HG02885 (cell line): ENCODE measurements around the gene PDS5A.
"Not testable (repeated sequence)": the region's sequence is repeated elsewhere in the genome, so short reads cannot be mapped to it uniquely, and the experiment has no call there.

Source experiments
- ATAC-seq: cut with Tn5 transposase; IDR thresholded peaks from one replicate; pipeline ENCODE4 v1.9.1; 2021; ENCODE audit warnings: mild to moderate bottlenecking; ENCODE audit not compliant: unreplicated experiment, poor library complexity

PDS5A gene

GRCh38 chr4:39905656-39906055, 72.1 kb downstream of the PDS5A start:
- ATAC-seq: no peak

DNA sequence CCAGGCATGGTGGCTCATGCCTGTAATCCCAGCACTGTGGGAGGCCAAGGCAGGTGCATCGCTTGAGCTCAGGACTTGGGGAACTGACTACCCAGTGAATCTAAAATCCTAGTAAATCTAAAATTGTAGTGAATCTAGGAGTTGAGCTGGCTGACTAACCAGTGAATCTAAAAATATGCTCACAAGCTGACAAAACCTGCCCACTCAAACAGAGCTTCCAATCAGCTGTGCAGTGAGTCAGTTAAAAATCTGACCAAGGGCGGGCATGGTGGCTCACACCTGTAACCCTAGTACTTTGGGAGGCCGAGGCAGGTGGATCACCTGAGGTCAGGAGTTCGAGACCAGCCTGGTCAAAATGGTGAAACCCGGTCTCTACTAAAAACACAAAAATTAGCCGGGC, 72.7 kb downstream of the PDS5A start:
- not testable (repeated sequence) for ATAC-seq

DNA sequence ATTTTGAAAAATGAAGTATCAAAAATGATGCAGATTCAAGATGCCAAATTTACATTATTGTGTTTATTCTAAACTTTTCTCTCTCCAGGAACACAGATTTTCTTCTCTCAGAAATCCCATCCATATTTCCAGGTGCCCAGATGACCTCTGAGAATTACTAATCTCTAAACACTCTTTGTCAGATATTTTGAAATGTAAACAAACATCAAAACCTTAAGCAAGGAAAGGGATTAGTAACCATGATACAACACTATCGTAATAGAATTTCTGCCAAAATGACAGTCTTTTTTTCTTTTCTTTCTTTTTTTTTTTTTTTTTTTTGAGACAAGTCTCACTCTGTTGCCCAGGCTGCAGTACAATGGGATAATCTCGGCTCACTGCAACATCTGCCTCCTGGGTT, 76.7 kb downstream of the PDS5A start:
- ATAC-seq: no peak

DNA sequence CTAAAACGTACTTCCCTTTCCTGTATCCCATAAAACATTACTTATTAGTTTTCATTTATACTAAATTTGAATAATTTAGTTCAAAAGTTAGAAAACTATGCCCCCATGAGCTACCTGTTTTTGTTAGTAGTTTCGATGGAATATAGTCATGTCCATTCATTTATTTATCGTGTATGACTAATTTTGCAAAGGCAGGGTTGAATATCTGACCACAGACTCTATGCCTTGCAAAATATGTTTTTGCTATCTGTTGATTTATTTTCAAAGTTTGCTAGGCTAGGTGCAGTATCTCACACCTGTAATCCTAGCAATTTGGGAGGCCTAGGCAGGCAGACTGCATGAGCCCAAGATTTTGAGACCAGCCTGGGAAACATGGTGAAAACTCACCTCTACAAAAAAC, 78.4 kb downstream of the PDS5A start:
- ATAC-seq: no peak

DNA sequence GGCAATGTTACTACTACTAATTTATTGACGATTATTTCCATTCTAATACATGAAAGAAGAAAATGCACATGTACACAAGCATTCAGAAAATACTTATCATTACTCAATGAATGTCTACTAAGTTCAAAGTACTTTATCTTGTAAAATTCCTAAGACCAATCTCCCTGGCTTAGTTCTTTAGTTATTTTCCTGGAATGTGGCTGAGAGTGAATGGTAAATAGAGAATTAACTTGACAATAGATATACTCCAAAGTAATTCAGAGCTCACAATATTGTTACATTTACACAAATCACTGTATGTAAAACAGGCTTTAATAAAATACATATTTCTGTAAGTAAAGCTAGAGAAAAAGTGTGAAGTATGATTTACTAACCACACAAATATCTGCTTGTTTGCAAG, 79.7 kb downstream of the PDS5A start:
- no peak for ATAC-seq

GRCh38 chr4:39893693-39894072, 84.0 kb downstream of the PDS5A start:
- no peak for ATAC-seq

DNA sequence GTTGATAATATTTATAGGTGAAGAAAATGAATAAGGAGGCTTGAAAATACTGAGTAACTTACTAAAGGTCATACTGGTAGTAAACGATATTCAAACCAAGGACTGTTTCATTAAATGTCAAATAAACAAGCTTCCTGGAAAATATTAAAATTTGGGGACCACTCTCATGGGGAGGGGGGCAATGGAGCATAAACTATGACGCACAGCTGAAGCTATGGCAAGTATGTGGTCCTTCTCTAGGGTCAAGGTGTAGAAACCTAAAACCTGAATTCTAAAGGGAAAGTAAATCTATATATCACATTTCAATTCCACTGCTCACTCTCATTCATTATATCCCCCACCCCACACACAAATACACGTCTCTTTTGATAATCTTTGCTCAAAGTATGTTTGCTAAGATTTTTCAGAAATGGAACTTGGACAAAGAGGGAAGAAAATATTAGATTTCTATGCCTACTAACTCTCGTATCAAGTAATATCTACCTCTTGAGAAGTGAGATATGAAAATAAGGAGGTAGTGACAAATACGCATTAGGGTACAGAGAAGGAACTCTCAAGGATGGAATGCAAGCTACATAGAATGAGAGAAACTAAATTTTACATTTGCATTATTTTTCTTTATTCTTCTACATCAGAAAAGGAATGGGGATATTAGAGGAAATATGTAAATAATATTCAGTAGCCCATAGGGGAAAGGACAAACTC, 84.6 kb downstream of the PDS5A start:
- no peak for ATAC-seq

- ATAC-seq: no peak
These were observed 88.5 kb downstream of the PDS5A start for GRCh38 chr4:39889226-39889625.

GRCh38 chr4:39888541-39888940, 89.2 kb downstream of the PDS5A start:
- ATAC-seq: no peak

GRCh38 chr4:39883646-39884045, 94.1 kb downstream of the PDS5A start:
- no peak for ATAC-seq

- no peak for ATAC-seq
These were observed 95.9 kb downstream of the PDS5A start for GRCh38 chr4:39881789-39882188.

GRCh38 chr4:39877971-39878370, 99.7 kb downstream of the PDS5A start:
- ATAC-seq: no peak

DNA sequence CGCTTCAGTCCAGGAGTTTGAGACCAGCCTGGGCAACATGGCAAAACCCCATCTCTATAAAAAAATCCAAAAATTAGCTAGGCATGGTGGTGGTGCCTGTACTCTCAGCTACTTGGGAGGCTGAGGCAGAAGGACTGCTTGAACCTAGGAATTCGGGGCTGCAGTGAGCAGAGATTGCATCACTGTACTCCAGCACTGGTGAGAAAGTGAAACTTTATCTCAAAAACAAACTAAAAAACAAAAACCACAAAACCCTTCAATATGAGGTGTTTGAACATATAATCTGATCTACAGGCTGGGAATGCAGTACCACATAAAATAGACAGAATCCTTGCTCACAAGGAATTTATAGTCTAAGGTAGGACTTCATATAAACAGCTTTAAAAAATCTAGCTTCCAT, 103.9 kb downstream of the PDS5A start:
- no peak for ATAC-seq

- no peak for ATAC-seq
These were observed 112.4 kb downstream of the PDS5A start for GRCh38 chr4:39865280-39865679.

- ATAC-seq: no peak
These were observed 113.3 kb downstream of the PDS5A start for GRCh38 chr4:39864391-39864790.

DNA sequence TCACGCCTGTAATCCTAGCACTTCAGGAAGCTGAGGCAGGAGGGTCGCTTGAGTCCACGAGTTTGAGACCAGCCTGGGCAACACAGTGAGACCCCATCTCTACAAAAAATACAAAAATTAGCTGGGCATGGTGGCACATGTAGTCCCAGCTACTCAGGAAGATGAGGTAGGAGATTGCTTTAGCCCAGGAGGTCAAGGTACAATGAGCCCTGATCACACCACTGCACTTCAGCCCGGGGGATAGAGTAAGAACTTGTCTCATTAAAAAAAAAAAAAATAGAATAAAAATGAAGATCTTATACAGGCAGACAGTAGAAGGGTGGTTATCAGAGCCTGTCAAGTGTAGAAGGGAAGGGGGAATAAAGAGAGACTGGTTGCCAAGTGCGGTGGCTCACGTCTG, 116.9 kb downstream of the PDS5A start:
- ATAC-seq: no peak

DNA sequence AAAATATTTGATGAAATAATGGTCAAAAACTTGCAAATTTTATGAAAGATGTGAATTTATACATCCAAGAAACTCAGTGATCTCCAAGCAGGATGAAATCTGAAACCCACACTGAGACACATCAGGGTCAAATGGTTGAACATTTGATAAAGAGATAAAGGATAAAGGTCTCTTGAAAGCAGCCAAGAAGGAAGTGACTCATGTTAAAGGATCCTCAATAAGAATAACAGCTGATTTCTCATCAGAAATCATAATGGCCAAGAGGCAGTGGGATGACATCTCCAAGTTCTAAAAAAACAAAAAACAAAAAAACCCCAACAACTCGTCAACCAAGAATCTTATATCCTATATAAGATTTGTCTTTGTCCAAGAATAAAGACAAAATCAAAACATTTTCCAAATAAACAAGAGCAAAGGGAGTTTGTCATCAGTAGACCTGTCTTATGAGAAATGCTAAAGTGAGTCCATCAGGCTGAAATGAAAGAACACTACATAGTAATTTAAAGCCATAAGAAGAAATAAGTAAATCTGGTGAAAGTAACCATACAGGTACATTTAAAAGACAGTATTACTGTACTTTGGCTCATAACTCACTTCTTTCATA, 121.7 kb downstream of the PDS5A start:
- ATAC-seq: no peak

GRCh38 chr4:39852636-39853035, 125.1 kb downstream of the PDS5A start:
- ATAC-seq: no peak

DNA sequence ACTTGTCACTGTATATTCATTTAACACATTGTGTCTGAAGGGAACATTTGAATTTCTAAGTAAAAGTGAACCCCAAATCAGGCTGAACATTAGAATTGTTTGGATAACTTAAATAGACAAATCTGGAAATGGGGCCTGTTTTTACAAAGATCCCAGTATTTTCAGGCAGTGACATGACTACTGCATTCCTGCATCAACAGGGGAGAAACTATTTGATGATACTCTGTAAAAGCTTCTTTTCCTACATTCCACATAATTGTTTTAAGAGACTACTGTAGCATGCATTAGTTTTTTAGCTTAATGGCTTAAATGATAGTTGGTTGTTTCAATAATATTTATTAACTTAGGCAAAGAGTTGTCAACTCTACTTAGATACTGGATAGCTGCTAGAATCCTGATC, 127.0 kb downstream of the PDS5A start:
- ATAC-seq: no peak

GRCh38 chr4:39846705-39847104, 131.0 kb downstream of the PDS5A start:
- no peak for ATAC-seq

GRCh38 chr4:39846120-39846519, 131.6 kb downstream of the PDS5A start:
- no peak for ATAC-seq

DNA sequence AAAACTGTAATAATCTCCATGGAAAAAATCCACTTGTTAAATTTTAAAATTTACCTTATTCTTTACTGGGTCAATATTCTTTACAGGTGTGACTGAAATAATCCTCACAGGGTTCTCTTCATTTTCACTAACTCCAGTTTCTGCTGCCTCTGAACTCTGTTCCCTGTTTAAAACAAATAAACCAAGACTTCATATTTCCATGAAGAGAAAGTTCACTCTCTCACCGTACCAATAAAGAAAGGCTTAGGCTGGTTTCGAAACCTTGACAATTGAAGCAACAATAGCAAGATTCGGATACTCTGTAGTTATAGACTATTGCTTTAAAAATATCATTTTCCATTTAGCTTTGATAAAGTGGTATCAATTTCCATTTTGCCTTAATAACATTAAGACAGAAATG, 135.8 kb downstream of the PDS5A start:
- no peak for ATAC-seq
